Uterine smooth muscle cell (primary cell): Measurements from ENCODE around the gene BFAR. TPM values are rescaled to one million over a fixed set of nuclear protein-coding genes. Genes with fewer than 3 reads are reported as not detected.

ENCODE experiments used
- total RNA-seq: library from RNA; depleted of rRNA; stranded (reverse); fragments of >200 nt; gene quantifications from 2 replicates; pipeline ENCODE4 v1.2.3, GENCODE V29; 2014

The BFAR gene
- 60.4 and 63.6 TPM in 2 replicates for total RNA-seq

GRCh38 chr16:14632693-14633569 is at the start of gene BFAR:
BFAR (plus strand) TSS chr16:14632951; CDS start chr16:14644347, 11,396 bp downstream.

GRCh38 chr16:14629919-14630619 is 2.7 kb upstream of the BFAR start, which contains the start of gene PARN:
PARN (minus strand) TSS chr16:14630260; CDS start chr16:14630125, 135 bp downstream.

GRCh38 chr16:14694129-14694528 is 61.4 kb downstream of the BFAR start, which contains the start of gene PLA2G10:
PLA2G10 (minus strand) TSS chr16:14694308; CDS start chr16:14694229, 79 bp downstream.

GRCh38 chr16:14703156-14704011 is 70.6 kb downstream of the BFAR start, which contains the start of gene NPIPA3:
NPIPA3 (plus strand) TSS chr16:14703411; CDS start chr16:14708944, 5,533 bp downstream.

Other genes starting within 250 kb of the BFAR start
- gene PARN, start 2.7 kb upstream of the BFAR start, total RNA-seq: 34.9 and 36.4 TPM in 2 replicates
- not detected in 2 replicates for gene PLA2G10, start 61.4 kb downstream of the BFAR start, total RNA-seq
- 0.12 and 1.00 TPM in 2 replicates for gene NPIPA3, start 70.5 kb downstream of the BFAR start, total RNA-seq
- gene NPIPA2, start 109.6 kb downstream of the BFAR start, total RNA-seq: 0.12 and 1.00 TPM in 2 replicates
- 140 and 152 TPM in 2 replicates for gene NOMO1, start 200.8 kb downstream of the BFAR start, total RNA-seq